ENCODE measurements around the gene FZD8. TPM values are rescaled to one million over a fixed set of nuclear protein-coding genes. Genes with fewer than 3 reads are reported as not detected.

FZD8 gene
- total RNA-seq, 1 experiment from 2014 or later = 0.22 TPM

DNA sequence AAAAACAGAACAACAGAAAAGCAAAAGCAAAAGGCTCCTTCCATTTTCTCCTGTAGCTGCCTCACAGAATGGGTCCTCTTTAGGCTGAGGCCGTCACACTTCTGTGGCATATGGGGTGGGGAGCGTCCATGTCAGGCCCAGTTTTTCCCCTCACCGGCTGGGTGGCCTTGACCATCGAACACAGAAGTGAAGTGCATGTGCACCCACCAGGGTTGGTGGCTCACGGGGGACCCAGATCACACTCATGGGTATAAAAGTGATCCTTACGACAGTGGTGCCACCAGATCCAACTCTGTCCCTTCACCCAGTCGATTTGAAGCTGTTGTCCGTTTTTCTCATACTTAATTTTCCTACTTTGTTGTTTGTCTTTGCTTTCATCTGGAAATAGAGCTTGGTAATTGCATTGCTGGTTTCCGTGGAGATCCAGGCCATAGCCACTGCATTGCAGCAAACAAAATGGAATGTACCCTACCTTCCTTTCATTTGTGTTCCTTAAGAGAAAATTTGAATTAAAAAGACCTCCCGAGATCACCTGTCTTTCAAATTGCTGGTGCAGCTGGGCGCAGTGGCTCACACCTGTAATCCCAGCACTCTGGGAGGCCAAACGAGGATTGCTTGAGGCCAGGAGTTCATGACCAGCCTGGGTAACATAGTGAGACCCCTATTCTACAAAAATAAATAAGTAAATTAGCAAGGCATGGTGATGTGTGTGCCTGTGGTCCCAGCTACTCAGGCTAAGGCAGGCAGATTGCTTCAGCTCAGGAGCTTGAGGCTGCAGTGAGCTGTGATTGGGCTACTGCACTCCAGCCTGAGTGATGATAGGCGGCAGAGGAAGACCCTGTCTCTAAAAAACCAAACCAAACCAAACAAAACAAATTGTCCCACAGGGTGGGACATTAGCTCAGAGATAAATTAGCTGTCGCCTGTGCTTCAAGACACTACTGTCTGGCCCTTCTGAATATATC is 47.7 kb downstream of the FZD8 start:
- no peak overlapping the region for H3K9ac ChIP-seq (ENCODE audit: low read length)
- ChIA-PET POLR2A (no interaction called here), CTCF (no interaction called here), RAD21 (ENCODE audit: low non-redundant PET in 1 of 2, low total read pairs in 2 of 2, uncharacterized antibody in 2 of 2, unreplicated experiment in 2 of 2) (no interaction called here)
- H3K36me3 ChIP-seq (ENCODE audit: control insufficient read depth in 1 of 2, insufficient read depth in 2 of 2, low read length in 2 of 2) = no peaks in the 10 kb centered on the region
- H3K9me2 ChIP-seq (ENCODE audit: insufficient read depth) = no peaks in the 10 kb centered on the region
- peaks cover 6% of the 10 kb centered on the region; the same call in 1 of the 2 replicates for H3K27me3 ChIP-seq (ENCODE audit: insufficient read depth, low read length)
- no peak for DNase-seq (ENCODE audit: low read depth, low spot score)
- no peaks in the 10 kb centered on the region for H4K20me1 ChIP-seq (ENCODE audit: insufficient read depth)
- ATAC-seq = no peak
- H3K9me3 ChIP-seq (ENCODE audit: control insufficient read depth in 1 of 2, insufficient read depth in 1 of 2, low read depth in 1 of 2, low read length in 2 of 2) = no peaks in the 10 kb centered on the region
- BruUV-seq (replicated peaks) = no TSS peak
- no peak overlapping the region for H2AFZ ChIP-seq (ENCODE audit: low read depth, low read length, poor library complexity, severe bottlenecking)
- H3K4me2 ChIP-seq (ENCODE audit: low read length) = no peak overlapping the region
- TF ChIP-seq YY1 (IDR thresholded peaks at IDR 0.05; ENCODE audit: extremely low read depth, insufficient replicate concordance, low read depth, low read length) = no peak
- TF ChIP-seq CEBPB (IDR thresholded peaks at IDR 0.05; ENCODE audit: low read depth) = no peak
- H3K4me3 ChIP-seq (replicated peaks in 1 of 2; ENCODE audit: low read depth in 1 of 2, low read length in 2 of 2) = no peak overlapping the region
- intact Hi-C loops (cut with micrococcal nuclease) = no loop called here
- no peaks in the 10 kb centered on the region for H3K4me1 ChIP-seq (ENCODE audit: control insufficient read depth in 1 of 2, insufficient read depth in 2 of 2, low read length in 2 of 2)
- no peaks in the 10 kb centered on the region for H3K79me2 ChIP-seq (ENCODE audit: insufficient read depth, low read length)
- no peak overlapping the region for H3K27ac ChIP-seq (ENCODE audit: low read depth, low read length)

DNA sequence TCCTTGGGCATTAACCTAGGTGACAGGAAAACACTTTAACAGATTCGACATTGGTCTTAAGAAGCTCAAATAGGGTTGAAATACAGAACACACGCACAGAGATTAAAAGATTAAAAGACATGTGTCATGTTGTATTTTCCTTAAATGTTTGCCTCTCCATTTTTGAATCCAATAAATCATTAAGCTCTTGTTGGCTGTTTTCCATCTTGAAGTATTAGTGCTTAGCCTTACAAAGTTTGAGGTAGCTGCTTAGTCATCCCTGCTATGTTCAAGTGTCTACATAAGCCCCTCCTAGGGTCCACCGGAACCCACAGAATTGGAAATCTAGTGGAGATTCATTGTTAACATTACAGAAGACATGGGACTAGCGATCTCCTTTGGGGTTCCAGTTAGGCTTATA is 49.7 kb downstream of the FZD8 start:
- TF ChIP-seq CEBPB (IDR thresholded peaks at IDR 0.05; ENCODE audit: low read depth) = no peak
- TF ChIP-seq MAX (IDR thresholded peaks at IDR 0.05) = no peak
- ChIA-PET POLR2A (no interaction called here), CTCF (interaction anchor here (1.3 kb wide), 1 partner anchor 29 kb away, joined by 3 read pairs; no protein-coding TSS in a partner anchor), RAD21 (ENCODE audit: low non-redundant PET in 1 of 2, low total read pairs in 2 of 2, uncharacterized antibody in 2 of 2, unreplicated experiment in 2 of 2) (no interaction called here)
- no peak overlapping the region for H3K4me3 ChIP-seq (replicated peaks in 1 of 2; ENCODE audit: low read depth in 1 of 2, low read length in 2 of 2)
- H3K27ac ChIP-seq (ENCODE audit: low read depth, low read length) = no peak overlapping the region
- no peak overlapping the region for H3K9ac ChIP-seq (ENCODE audit: low read length)
- H3K36me3 ChIP-seq (ENCODE audit: control insufficient read depth in 1 of 2, insufficient read depth in 2 of 2, low read length in 2 of 2) = no peaks in the 10 kb centered on the region
- H3K79me2 ChIP-seq (ENCODE audit: insufficient read depth, low read length) = no peaks in the 10 kb centered on the region
- ATAC-seq (no peak), DNase-seq (ENCODE audit: low read depth, low spot score) (no peak)
- no peaks in the 10 kb centered on the region for H3K9me2 ChIP-seq (ENCODE audit: insufficient read depth)
- H3K4me1 ChIP-seq (ENCODE audit: control insufficient read depth in 1 of 2, insufficient read depth in 2 of 2, low read length in 2 of 2) = no peaks in the 10 kb centered on the region
- no peak overlapping the region for H3K4me2 ChIP-seq (ENCODE audit: low read length)
- BruUV-seq (replicated peaks) = no TSS peak
- intact Hi-C loops (cut with micrococcal nuclease) = no loop called here
- H4K20me1 ChIP-seq (ENCODE audit: insufficient read depth) = no peaks in the 10 kb centered on the region
- H3K9me3 ChIP-seq (ENCODE audit: control insufficient read depth in 1 of 2, insufficient read depth in 1 of 2, low read depth in 1 of 2, low read length in 2 of 2) = no peaks in the 10 kb centered on the region
- no peak overlapping the region for H2AFZ ChIP-seq (ENCODE audit: low read depth, low read length, poor library complexity, severe bottlenecking)
- peaks cover 8% of the 10 kb centered on the region; the same call in 1 of the 2 replicates for H3K27me3 ChIP-seq (ENCODE audit: insufficient read depth, low read length)

Measured in HCT116 (cell line).